Measurements from ENCODE around the gene ATXN7L1.
"Not testable (repeated sequence)": the region's sequence is repeated elsewhere in the genome, so short reads cannot be mapped to it uniquely, and the experiment has no call there.

ATXN7L1 gene

GRCh38 chr7:105890290-105890997, 14.0 kb upstream of the ATXN7L1 start:
- DNase-seq, result no peak

- no peak for DNase-seq
These were observed 11.3 kb upstream of the ATXN7L1 start for GRCh38 chr7:105887569-105888189.

GRCh38 chr7:105886776-105887175, 10.4 kb upstream of the ATXN7L1 start:
- DNase-seq, result no peak

GRCh38 chr7:105885387-105886111, 9.2 kb upstream of the ATXN7L1 start:
- DNase-seq, result peak; percentile 35

GRCh38 chr7:105883179-105883578, 6.8 kb upstream of the ATXN7L1 start:
- not testable (repeated sequence) for DNase-seq

- no peak for DNase-seq
These were observed 5.0 kb upstream of the ATXN7L1 start for GRCh38 chr7:105881439-105881838.

GRCh38 chr7:105880571-105881330, 4.4 kb upstream of the ATXN7L1 start:
- no peak for DNase-seq

GRCh38 chr7:105879782-105880181, 3.4 kb upstream of the ATXN7L1 start:
- no peak for DNase-seq

GRCh38 chr7:105878746-105879605, 2.6 kb upstream of the ATXN7L1 start:
- DNase-seq, result no peak

GRCh38 chr7:105877736-105878135, 1.3 kb upstream of the ATXN7L1 start:
- no peak for DNase-seq

- peak; percentile 27 for DNase-seq
These were observed 684 bp upstream of the ATXN7L1 start for GRCh38 chr7:105876964-105877601.

GRCh38 chr7:105875505-105875904, 894 bp downstream of the ATXN7L1 start:
- DNase-seq, result no peak

GRCh38 chr7:105874055-105874454, 2.3 kb downstream of the ATXN7L1 start:
- no peak for DNase-seq

GRCh38 chr7:105872491-105872890, 3.9 kb downstream of the ATXN7L1 start:
- no peak for DNase-seq

GRCh38 chr7:105871142-105871541, 5.3 kb downstream of the ATXN7L1 start:
- DNase-seq, result no peak

GRCh38 chr7:105866102-105866801, 10.1 kb downstream of the ATXN7L1 start:
- no peak for DNase-seq

- DNase-seq, result no peak
These were observed 12.5 kb downstream of the ATXN7L1 start for GRCh38 chr7:105863876-105864275.

- DNase-seq, result no peak
These were observed 13.6 kb downstream of the ATXN7L1 start for GRCh38 chr7:105862770-105863169.

- no peak for DNase-seq
These were observed 14.1 kb downstream of the ATXN7L1 start for GRCh38 chr7:105862276-105862675.

- no peak for DNase-seq
These were observed 15.2 kb downstream of the ATXN7L1 start for GRCh38 chr7:105861224-105861623.

GRCh38 chr7:105860793-105861192, 15.6 kb downstream of the ATXN7L1 start:
- DNase-seq, result no peak

All from NCI-H1092 (cell line).